GM10248 (cell line): ENCODE results near the gene KIF5B.

Experiments
- CTCF ChIA-PET: fragments of 300-600 bp; sonication (Branson Sonifier 250); formaldehyde crosslinking; extraction: SDS; loops from one replicate; lab custom pipeline; 2021; ENCODE audit warnings: antibody characterized with exemption; lab: Yijun Ruan, JAX
- POLR2A ChIA-PET: fragments of 350-650 bp; sonication (Branson Sonifier 250); formaldehyde crosslinking; extraction: SDS; loops from one replicate; lab custom pipeline; 2020; ENCODE audit warnings: antibody characterized with exemption; lab: Yijun Ruan, JAX
- DNase-seq: peaks from one replicate; pipeline ENCODE4 v3.0.0; 2012; ENCODE audit errors: extremely low spot score
- TF ChIP-seq, protein P1 (sequence below): IDR thresholded peaks from 2 replicates; pipeline ENCODE4 v1.5.1; 2012; ENCODE audit warnings: mild to moderate bottlenecking, low read depth; ENCODE audit errors: extremely low read depth, missing control alignments, control extremely low read depth

The KIF5B gene

GRCh38 chr10:32005050-32005449, 51.2 kb downstream of the KIF5B start:
- POLR2A ChIA-PET = no interaction called here
- CTCF ChIA-PET = interaction anchor here (0.9 to 3.2 kb wide), 12 partner anchors 10 to 296 kb away, joined by 3 to 21 read pairs (median 4); no protein-coding TSS in a partner anchor
- TF ChIP-seq, protein P1, sequence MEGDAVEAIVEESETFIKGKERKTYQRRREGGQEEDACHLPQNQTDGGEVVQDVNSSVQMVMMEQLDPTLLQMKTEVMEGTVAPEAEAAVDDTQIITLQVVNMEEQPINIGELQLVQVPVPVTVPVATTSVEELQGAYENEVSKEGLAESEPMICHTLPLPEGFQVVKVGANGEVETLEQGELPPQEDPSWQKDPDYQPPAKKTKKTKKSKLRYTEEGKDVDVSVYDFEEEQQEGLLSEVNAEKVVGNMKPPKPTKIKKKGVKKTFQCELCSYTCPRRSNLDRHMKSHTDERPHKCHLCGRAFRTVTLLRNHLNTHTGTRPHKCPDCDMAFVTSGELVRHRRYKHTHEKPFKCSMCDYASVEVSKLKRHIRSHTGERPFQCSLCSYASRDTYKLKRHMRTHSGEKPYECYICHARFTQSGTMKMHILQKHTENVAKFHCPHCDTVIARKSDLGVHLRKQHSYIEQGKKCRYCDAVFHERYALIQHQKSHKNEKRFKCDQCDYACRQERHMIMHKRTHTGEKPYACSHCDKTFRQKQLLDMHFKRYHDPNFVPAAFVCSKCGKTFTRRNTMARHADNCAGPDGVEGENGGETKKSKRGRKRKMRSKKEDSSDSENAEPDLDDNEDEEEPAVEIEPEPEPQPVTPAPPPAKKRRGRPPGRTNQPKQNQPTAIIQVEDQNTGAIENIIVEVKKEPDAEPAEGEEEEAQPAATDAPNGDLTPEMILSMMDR = peak; percentile 50
- peak; percentile 34 for DNase-seq

GRCh38 chr10:32004161-32004591, 52.0 kb downstream of the KIF5B start:
- CTCF ChIA-PET = interaction anchor here (0.9 to 3.2 kb wide), 8 partner anchors 11 to 295 kb away, joined by 3 to 21 read pairs (median 6); no protein-coding TSS in a partner anchor
- no peak for DNase-seq
- TF ChIP-seq, protein P1 = no peak
- POLR2A ChIA-PET = no interaction called here

DNA sequence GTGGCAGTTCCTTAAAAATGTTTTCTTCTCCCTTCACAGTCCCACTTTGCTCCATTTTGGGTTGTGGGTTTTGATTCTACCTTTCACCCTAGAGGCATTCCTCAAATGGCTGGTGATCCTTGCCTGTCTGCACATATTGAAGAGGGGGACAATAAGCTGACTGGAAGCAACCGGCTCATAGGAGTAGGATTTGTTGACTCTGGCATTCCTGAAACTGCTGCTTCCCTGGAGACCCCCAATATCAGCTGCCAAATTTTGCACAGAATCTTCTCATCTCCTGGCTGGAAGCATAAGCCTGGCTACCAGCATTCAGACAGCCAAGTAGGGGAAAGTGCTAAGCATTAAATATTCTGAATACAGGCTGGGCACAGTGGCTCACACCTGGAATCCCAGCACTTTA, 53.7 kb downstream of the KIF5B start:
- CTCF ChIA-PET = interaction anchor here (1.8 to 2.0 kb wide), 2 partner anchors 12 to 141 kb away, joined by 4 read pairs; no protein-coding TSS in a partner anchor
- DNase-seq = no peak
- TF ChIP-seq, protein P1 = no peak
- POLR2A ChIA-PET = no interaction called here

DNA sequence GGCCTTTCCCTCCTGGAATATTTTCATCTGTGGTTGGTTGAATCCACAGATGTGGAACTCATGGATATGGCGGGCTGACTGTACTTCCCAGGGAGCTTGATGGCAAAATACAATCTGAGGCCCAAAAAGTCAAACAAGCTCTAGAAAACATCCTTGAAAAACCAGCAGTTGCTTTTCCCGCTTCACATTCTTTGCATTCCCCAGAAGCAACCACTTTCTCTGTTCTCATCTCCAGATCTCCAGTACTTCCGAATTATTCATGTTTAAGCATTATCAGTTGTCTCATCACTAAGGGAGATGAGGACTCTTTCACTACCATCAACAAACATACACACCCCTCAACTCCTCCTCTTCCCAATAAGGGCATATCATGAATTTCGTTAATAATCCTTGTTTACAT, 55.3 kb downstream of the KIF5B start:
- no peak for DNase-seq
- CTCF ChIA-PET = no interaction called here
- TF ChIP-seq, protein P1 = no peak
- POLR2A ChIA-PET = no interaction called here

DNA sequence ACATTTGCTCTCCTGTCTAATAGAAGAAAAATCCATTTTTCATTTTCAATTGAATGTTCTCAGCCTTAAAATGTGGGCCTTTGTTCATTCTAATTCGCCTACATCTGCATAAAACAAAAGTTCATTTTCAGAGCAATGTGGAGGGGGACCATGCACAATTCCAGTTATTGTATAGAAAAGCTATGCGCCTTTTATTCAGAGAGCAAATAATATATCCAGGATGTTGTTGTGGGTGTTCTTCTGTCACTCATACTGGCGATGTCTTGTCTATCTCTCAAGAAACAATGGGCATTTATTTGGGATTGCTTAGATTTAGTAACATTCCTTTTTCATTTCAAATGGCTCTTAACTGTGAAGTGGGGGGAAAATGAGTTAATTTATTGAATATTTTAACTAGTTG, 56.4 kb downstream of the KIF5B start:
- POLR2A ChIA-PET = no interaction called here
- TF ChIP-seq, protein P1 = no peak
- CTCF ChIA-PET = interaction anchor here (1.2 to 2.6 kb wide), 2 partner anchors 10 to 70 kb away, joined by 3 to 9 read pairs; no protein-coding TSS in a partner anchor
- DNase-seq = no peak

DNA sequence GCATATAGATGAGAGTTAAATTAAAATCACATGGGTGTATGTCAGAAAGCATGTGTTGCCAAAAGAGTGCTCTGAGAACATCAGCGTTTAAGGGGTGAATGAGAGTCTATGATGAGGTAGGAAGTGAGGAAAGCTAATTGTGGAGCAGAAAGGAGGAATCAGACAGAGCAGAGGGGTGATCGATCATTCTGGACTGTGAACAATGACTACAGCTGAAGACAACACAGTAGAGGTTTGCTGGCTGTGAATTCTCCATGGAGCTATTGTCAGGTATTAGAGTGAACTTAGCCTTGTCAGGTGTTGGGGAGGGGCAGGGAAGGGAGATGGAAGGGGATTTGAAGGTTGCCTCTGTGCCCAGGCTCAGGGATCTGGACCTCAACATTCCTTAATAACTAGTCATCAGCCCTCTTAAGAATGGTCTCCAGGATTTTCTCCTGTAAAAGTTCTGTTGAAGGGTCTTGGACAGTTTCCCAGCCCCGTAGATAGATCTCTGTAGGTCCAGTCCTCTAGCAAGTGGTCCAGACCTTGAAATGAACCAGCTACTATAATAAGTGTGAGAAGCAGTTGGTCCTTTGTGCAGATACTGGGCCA, 57.1 kb downstream of the KIF5B start:
- TF ChIP-seq, protein P1 = no peak
- no peak for DNase-seq
- ChIA-PET CTCF (interaction anchor here (0.7 to 2.6 kb wide), 4 partner anchors 9 to 138 kb away, joined by 3 to 9 read pairs (median 3); no protein-coding TSS in a partner anchor), POLR2A (no interaction called here)
